DMS 273 (cell line): ENCODE data around the gene OGFOD3.
"Not testable (repeated sequence)": the region's sequence is repeated elsewhere in the genome, so short reads cannot be mapped to it uniquely, and the experiment has no call there.

ENCODE experiments used
- DNase-seq: peaks from one replicate; lab custom pipeline; 2025; ENCODE audit not compliant: unreplicated experiment; lab: John Stamatoyannopoulos, UW

The OGFOD3 gene

GRCh38 chr17:82418001-82418986, at the start of gene OGFOD3, which contains the start of gene HEXD:
TSS of gene OGFOD3 (minus strand) at chr17:82418586. CDS start at chr17:82418485, 101 bp downstream.
TSS of gene HEXD (plus strand) at chr17:82418347. CDS start at chr17:82419800, 1,453 bp downstream.
- peak; percentile 94 for DNase-seq

GRCh38 chr17:82465023-82465603, 46.7 kb upstream of the OGFOD3 start:
- no peak for DNase-seq

GRCh38 chr17:82464567-82464929, 46.2 kb upstream of the OGFOD3 start:
- DNase-seq, result no peak

- DNase-seq, result no peak
Measured at GRCh38 chr17:82463925-82464566, 45.7 kb upstream of the OGFOD3 start.

- no peak for DNase-seq
Measured at GRCh38 chr17:82463391-82463790, 45.0 kb upstream of the OGFOD3 start.

- no peak for DNase-seq
Measured at GRCh38 chr17:82461827-82462524, 43.6 kb upstream of the OGFOD3 start.

GRCh38 chr17:82459936-82460335, 41.5 kb upstream of the OGFOD3 start:
- DNase-seq, result not testable (repeated sequence)

GRCh38 chr17:82458885-82459424, 40.6 kb upstream of the OGFOD3 start:
- peak; percentile 58 for DNase-seq

- DNase-seq, result peak; percentile 99
Measured at GRCh38 chr17:82458179-82458884, 39.9 kb upstream of the OGFOD3 start, which contains the start of gene NARF. TSS of gene NARF (plus strand) at chr17:82458741. CDS start at chr17:82458804, 63 bp downstream.

GRCh38 chr17:82457929-82458178, 39.5 kb upstream of the OGFOD3 start:
- no peak for DNase-seq

- DNase-seq, result peak; percentile 63
Measured at GRCh38 chr17:82457073-82457928, 38.9 kb upstream of the OGFOD3 start.

GRCh38 chr17:82453706-82454105, 35.3 kb upstream of the OGFOD3 start:
- DNase-seq, result not testable (repeated sequence)

GRCh38 chr17:82453151-82453550, 34.8 kb upstream of the OGFOD3 start:
- DNase-seq, result not testable (repeated sequence)

- DNase-seq, result no peak
Measured at GRCh38 chr17:82452162-82452561, 33.8 kb upstream of the OGFOD3 start.

- peak; percentile 97 for DNase-seq
Measured at GRCh38 chr17:82450357-82451106, 32.1 kb upstream of the OGFOD3 start, which contains the start of gene CYBC1. TSS of gene CYBC1 (minus strand) at chr17:82450752. CDS start at chr17:82449254, 1,498 bp downstream.

GRCh38 chr17:82449883-82450356, 31.5 kb upstream of the OGFOD3 start:
- DNase-seq, result no peak

GRCh38 chr17:82449131-82449882, 30.9 kb upstream of the OGFOD3 start:
- no peak for DNase-seq

- no peak for DNase-seq
Measured at GRCh38 chr17:82447876-82448275, 29.5 kb upstream of the OGFOD3 start.
